BE2C (cell line): Measurements from ENCODE around the gene IQCN.

ENCODE experiments used
- DNase-seq: peaks from one replicate; pipeline ENCODE4 v3.0.0-alpha.2; 2020
- H3K27me3 ChIP-seq: fragments of 250-450 bp; sonication (Bioruptor Pico); 2 replicates; pipeline ENCODE4 v1.5.1; 2020; ENCODE audit warnings: mild to moderate bottlenecking
- H3K36me3 ChIP-seq: fragments of 250-450 bp; sonication (Bioruptor Pico); 2 replicates; pipeline ENCODE4 v1.5.1; 2020; ENCODE audit warnings: mild to moderate bottlenecking
- H3K4me1 ChIP-seq: fragments of 250-450 bp; sonication (Bioruptor Pico); 2 replicates; pipeline ENCODE4 v1.5.1; 2020
- H3K4me3 ChIP-seq: 2 replicates; pipeline ENCODE4 v1.5.1; 2011; ENCODE audit warnings: low read depth, low read length
- H3K9me3 ChIP-seq: fragments of 250-450 bp; sonication (Bioruptor Pico); 2 replicates; pipeline ENCODE4 v1.5.1; 2020
- TF ChIP-seq, protein P1 (sequence below): IDR thresholded peaks from 2 replicates; pipeline ENCODE4 v1.5.1; 2012; ENCODE audit warnings: mild to moderate bottlenecking, low read depth, low read length

IQCN gene

GRCh38 chr19:18311502-18312091 is 37.3 kb upstream of the IQCN start:
- Histone ChIP-seq H3K27me3 (no peaks in the 10 kb centered on the region), H3K36me3 (peaks cover 84% of the 10 kb centered on the region), H3K4me3 (no peak overlapping the region), H3K9me3 (no peaks in the 10 kb centered on the region), H3K4me1 (no peaks in the 10 kb centered on the region)
- TF ChIP-seq, protein P1, sequence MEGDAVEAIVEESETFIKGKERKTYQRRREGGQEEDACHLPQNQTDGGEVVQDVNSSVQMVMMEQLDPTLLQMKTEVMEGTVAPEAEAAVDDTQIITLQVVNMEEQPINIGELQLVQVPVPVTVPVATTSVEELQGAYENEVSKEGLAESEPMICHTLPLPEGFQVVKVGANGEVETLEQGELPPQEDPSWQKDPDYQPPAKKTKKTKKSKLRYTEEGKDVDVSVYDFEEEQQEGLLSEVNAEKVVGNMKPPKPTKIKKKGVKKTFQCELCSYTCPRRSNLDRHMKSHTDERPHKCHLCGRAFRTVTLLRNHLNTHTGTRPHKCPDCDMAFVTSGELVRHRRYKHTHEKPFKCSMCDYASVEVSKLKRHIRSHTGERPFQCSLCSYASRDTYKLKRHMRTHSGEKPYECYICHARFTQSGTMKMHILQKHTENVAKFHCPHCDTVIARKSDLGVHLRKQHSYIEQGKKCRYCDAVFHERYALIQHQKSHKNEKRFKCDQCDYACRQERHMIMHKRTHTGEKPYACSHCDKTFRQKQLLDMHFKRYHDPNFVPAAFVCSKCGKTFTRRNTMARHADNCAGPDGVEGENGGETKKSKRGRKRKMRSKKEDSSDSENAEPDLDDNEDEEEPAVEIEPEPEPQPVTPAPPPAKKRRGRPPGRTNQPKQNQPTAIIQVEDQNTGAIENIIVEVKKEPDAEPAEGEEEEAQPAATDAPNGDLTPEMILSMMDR: no peak
- no peak for DNase-seq

GRCh38 chr19:18310966-18311365 is 36.7 kb upstream of the IQCN start:
- H3K27me3 ChIP-seq: no peaks in the 10 kb centered on the region
- TF ChIP-seq, protein P1: no peak
- no peaks in the 10 kb centered on the region for H3K9me3 ChIP-seq
- no peak for DNase-seq
- no peaks in the 10 kb centered on the region for H3K4me1 ChIP-seq
- peaks cover 90% of the 10 kb centered on the region for H3K36me3 ChIP-seq
- H3K4me3 ChIP-seq: no peak overlapping the region

- Histone ChIP-seq H3K27me3 (no peaks in the 10 kb centered on the region), H3K4me1 (peaks cover 2% of the 10 kb centered on the region), H3K4me3 (no peak overlapping the region), H3K36me3 (peaks cover 86% of the 10 kb centered on the region), H3K9me3 (no peaks in the 10 kb centered on the region)
- TF ChIP-seq, protein P1: no peak
- no peak for DNase-seq
Observed at GRCh38 chr19:18310118-18310909, 36.1 kb upstream of the IQCN start.

GRCh38 chr19:18309525-18310064 is 35.3 kb upstream of the IQCN start:
- Histone ChIP-seq H3K27me3 (no peaks in the 10 kb centered on the region), H3K4me3 (no peak overlapping the region), H3K9me3 (no peaks in the 10 kb centered on the region), H3K36me3 (peaks cover 83% of the 10 kb centered on the region), H3K4me1 (peaks cover 9% of the 10 kb centered on the region)
- DNase-seq: no peak
- TF ChIP-seq, protein P1: no peak

DNA sequence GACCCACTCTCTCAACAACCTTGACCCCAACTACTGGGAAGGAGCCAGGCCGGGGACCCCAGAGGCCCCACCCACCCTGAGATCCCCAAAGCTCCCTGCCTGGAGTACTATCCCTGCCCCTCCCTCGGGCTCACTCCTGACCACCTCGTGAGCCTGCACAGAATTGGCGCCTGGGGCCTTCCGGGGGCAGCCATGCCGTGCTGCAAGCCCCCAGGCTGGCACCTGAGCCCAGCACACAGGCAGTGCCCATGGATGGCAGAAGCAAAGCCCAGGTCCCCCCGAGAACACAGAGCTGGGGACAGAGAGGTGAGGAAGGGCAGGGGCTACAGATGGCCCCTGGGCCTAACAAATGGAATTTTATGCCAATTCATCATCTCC is 34.7 kb upstream of the IQCN start:
- Histone ChIP-seq H3K27me3 (no peaks in the 10 kb centered on the region), H3K36me3 (peaks cover 77% of the 10 kb centered on the region), H3K4me1 (peaks cover 16% of the 10 kb centered on the region), H3K4me3 (no peak overlapping the region), H3K9me3 (no peaks in the 10 kb centered on the region)
- TF ChIP-seq, protein P1: no peak
- no peak for DNase-seq
